ENCODE data around the gene ZFPL1.

Gene ZFPL1

GRCh38 chr11:65036931-65037330 is 47.1 kb upstream of the ZFPL1 start:
- Histone ChIP-seq H3K36me3 (ENCODE audit: low read length) (no peaks in the 10 kb centered on the region), H3K27ac (ENCODE audit: low read depth, low read length) (no peak overlapping the region), H3K4me3 (ENCODE audit: insufficient read depth, low read length, poor library complexity, severe bottlenecking) (no peak overlapping the region), H3K27me3 (ENCODE audit: low read length) (no peaks in the 10 kb centered on the region), H2AFZ (ENCODE audit: low read depth, low read length, severe bottlenecking) (no peak overlapping the region), H3K4me2 (ENCODE audit: low read depth, low read length, poor library complexity, severe bottlenecking) (no peak overlapping the region), H3K79me2 (ENCODE audit: insufficient read depth, low read length) (peaks cover 4% of the 10 kb centered on the region; the same call in 1 of the 2 replicates), H4K20me1 (ENCODE audit: low read depth, low read length) (no peaks in the 10 kb centered on the region), H3K9me2 (replicated peaks; ENCODE audit: insufficient read depth, low read length) (no peaks in the 10 kb centered on the region), H3F3A (ENCODE audit: insufficient read depth) (peaks cover 6% of the 10 kb centered on the region), H3K9me3 (ENCODE audit: insufficient read depth, low read length) (no peaks in the 10 kb centered on the region), H3K9ac (ENCODE audit: low read length) (no peak overlapping the region)
- TF ChIP-seq EZH2phosphoT487 (conservative IDR thresholded peaks at IDR 0.05; ENCODE audit: low read length) (no peak), CTCF (IDR thresholded peaks at IDR 0.05; ENCODE audit: insufficient read depth, low read length, poor library complexity, severe bottlenecking) (no peak)

- H2AFZ ChIP-seq (ENCODE audit: low read depth, low read length, severe bottlenecking), result peak overlapping the region; percentile 59
- peak overlapping the region; percentile 85 for H3K27ac ChIP-seq (ENCODE audit: low read depth, low read length)
Observed at GRCh38 chr11:65040520-65040846, 43.5 kb upstream of the ZFPL1 start.

GRCh38 chr11:65040847-65041622 is 43.0 kb upstream of the ZFPL1 start, which contains the start of gene SAC3D1:
Gene SAC3D1, plus strand, starts transcription at chr11:65041210. Its CDS starts 83 bp downstream, at chr11:65041293.
- Histone ChIP-seq H4K20me1 (ENCODE audit: low read depth, low read length) (no peaks in the 10 kb centered on the region), H3K27ac (ENCODE audit: low read depth, low read length) (peak within 1 kb of the TSS; percentile 85), H2AFZ (ENCODE audit: low read depth, low read length, severe bottlenecking) (peak within 1 kb of the TSS; percentile 82), H3K36me3 (ENCODE audit: low read length) (no peaks in the 10 kb centered on the region), H3F3A (ENCODE audit: insufficient read depth) (peaks cover 6% of the 10 kb centered on the region), H3K9me3 (ENCODE audit: insufficient read depth, low read length) (no peaks in the 10 kb centered on the region), H3K9ac (ENCODE audit: low read length) (peak within 1 kb of the TSS; percentile 93), H3K27me3 (ENCODE audit: low read length) (no peaks in the 10 kb centered on the region), H3K4me2 (ENCODE audit: low read depth, low read length, poor library complexity, severe bottlenecking) (peak within 1 kb of the TSS; percentile 83), H3K9me2 (replicated peaks; ENCODE audit: insufficient read depth, low read length) (no peaks in the 10 kb centered on the region), H3K4me3 (ENCODE audit: insufficient read depth, low read length, poor library complexity, severe bottlenecking) (peak within 1 kb of the TSS; percentile 87), H3K79me2 (ENCODE audit: insufficient read depth, low read length) (peaks cover 14% of the 10 kb centered on the region; the same call in 1 of the 2 replicates)
- TF ChIP-seq EZH2phosphoT487 (conservative IDR thresholded peaks at IDR 0.05; ENCODE audit: low read length) (no peak), CTCF (IDR thresholded peaks at IDR 0.05; ENCODE audit: insufficient read depth, low read length, poor library complexity, severe bottlenecking) (no peak)

More at GRCh38 chr11:65040520-65040846, 43.5 kb upstream of the ZFPL1 start:
- Histone ChIP-seq H3K4me3 (ENCODE audit: insufficient read depth, low read length, poor library complexity, severe bottlenecking) (peak overlapping the region; percentile 87), H3K9ac (ENCODE audit: low read length) (peak overlapping the region; percentile 93), H3K79me2 (ENCODE audit: insufficient read depth, low read length) (peaks cover 14% of the 10 kb centered on the region; the same call in 1 of the 2 replicates), H4K20me1 (ENCODE audit: low read depth, low read length) (no peaks in the 10 kb centered on the region), H3K9me3 (ENCODE audit: insufficient read depth, low read length) (no peaks in the 10 kb centered on the region), H3K9me2 (replicated peaks; ENCODE audit: insufficient read depth, low read length) (no peaks in the 10 kb centered on the region), H3K4me2 (ENCODE audit: low read depth, low read length, poor library complexity, severe bottlenecking) (peak overlapping the region; percentile 83), H3F3A (ENCODE audit: insufficient read depth) (peaks cover 6% of the 10 kb centered on the region), H3K27me3 (ENCODE audit: low read length) (no peaks in the 10 kb centered on the region), H3K36me3 (ENCODE audit: low read length) (no peaks in the 10 kb centered on the region)
- TF ChIP-seq CTCF (IDR thresholded peaks at IDR 0.05; ENCODE audit: insufficient read depth, low read length, poor library complexity, severe bottlenecking) (no peak), EZH2phosphoT487 (conservative IDR thresholded peaks at IDR 0.05; ENCODE audit: low read length) (no peak)
